GM12892 (cell line): ENCODE results near the gene ERBB4.

ENCODE experiments used
- POLR2A ChIP-seq: IDR thresholded peaks from 2 replicates; pipeline ENCODE4 v1.6.1; 2011; ENCODE audit warnings: low read depth, low read length, control low read depth
- TAF1 ChIP-seq: IDR thresholded peaks from 2 replicates; pipeline ENCODE4 v1.6.1; 2011; ENCODE audit warnings: low read depth, mild to moderate bottlenecking, control low read depth, low read length, borderline replicate concordance

GRCh38 chr2:212549941-212550340, 11.3 kb upstream of the ERBB4 start:
- TF ChIP-seq TAF1: no peak
- TF ChIP-seq POLR2A: no peak
